A204.1 (cell line): ENCODE results near the gene DPF1.

Experiments
- FAIRE-seq: peaks from 2 replicates; lab custom pipeline; 2012; peaks lifted over from hg19 to GRCh38; lab: Jason Lieb, UNC

DPF1 gene

GRCh38 chr19:38196245-38196837 lies 27.7 kb downstream of the DPF1 start:
- no peak for FAIRE-seq

- no peak for FAIRE-seq
These were observed 28.8 kb downstream of the DPF1 start for GRCh38 chr19:38195237-38195636.

GRCh38 chr19:38194061-38194701 lies 29.8 kb downstream of the DPF1 start:
- no peak for FAIRE-seq

DNA sequence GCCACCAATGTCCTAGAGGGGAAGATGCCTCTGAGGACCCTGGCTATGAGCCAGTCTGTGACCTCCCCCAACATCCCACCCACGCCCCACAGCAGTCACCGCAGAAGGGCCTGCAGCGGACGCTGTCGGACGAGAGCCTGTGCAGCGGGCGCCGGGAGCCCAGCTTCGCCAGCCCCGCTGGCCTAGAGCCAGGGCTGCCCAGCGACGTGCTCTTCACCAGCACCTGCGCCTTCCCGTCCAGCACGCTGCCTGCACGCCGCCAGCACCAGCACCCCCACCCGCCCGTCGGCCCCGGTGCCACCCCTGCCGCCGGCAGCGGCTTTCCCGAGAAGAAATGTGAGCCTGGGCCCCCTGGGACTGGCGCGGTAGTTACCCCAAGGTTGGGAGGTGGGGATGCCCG lies 30.6 kb downstream of the DPF1 start:
- FAIRE-seq: no peak

GRCh38 chr19:38191747-38192146 lies 32.3 kb downstream of the DPF1 start:
- FAIRE-seq: no peak

DNA sequence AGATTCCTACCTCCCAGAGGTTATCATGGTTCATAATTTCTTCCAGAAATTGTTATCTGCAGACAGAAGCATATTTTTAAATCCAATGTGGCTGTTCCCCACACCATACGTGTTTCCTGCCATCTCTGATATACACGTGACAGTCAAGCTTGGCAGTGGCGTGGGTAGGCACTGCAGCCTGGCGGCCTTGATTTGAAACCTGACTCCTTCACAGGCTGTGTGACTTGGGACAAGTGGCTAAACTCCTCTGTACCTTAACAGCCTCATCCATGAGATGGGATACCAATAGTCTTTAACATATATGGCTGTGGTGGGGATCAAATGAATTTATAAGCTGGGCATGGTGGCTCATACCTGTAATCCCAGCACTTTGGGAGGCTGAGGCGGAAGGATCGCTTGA lies 33.2 kb downstream of the DPF1 start:
- no peak for FAIRE-seq

DNA sequence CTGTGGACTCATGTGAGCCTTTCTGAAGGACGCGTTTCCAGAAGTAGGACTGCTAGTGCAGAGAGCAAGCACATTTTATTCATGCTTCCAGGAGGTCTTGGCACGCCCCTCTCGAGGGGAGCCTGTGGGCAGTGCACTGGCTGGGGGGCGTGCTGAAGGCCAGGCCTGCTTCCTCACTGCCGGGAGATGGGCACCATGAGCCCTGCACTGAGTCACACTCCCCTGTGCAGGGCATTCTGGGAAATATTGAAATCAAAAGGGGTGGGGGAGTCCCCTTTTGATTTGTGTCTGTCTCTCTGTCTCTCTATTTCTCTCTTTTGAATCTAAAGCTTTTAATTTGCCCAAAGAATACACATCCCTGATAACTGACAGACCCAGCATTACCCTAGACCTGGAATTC lies 34.0 kb downstream of the DPF1 start:
- FAIRE-seq: no peak

GRCh38 chr19:38185562-38185961 lies 38.5 kb downstream of the DPF1 start:
- FAIRE-seq: no peak

GRCh38 chr19:38184815-38185214 lies 39.2 kb downstream of the DPF1 start:
- FAIRE-seq: no peak

DNA sequence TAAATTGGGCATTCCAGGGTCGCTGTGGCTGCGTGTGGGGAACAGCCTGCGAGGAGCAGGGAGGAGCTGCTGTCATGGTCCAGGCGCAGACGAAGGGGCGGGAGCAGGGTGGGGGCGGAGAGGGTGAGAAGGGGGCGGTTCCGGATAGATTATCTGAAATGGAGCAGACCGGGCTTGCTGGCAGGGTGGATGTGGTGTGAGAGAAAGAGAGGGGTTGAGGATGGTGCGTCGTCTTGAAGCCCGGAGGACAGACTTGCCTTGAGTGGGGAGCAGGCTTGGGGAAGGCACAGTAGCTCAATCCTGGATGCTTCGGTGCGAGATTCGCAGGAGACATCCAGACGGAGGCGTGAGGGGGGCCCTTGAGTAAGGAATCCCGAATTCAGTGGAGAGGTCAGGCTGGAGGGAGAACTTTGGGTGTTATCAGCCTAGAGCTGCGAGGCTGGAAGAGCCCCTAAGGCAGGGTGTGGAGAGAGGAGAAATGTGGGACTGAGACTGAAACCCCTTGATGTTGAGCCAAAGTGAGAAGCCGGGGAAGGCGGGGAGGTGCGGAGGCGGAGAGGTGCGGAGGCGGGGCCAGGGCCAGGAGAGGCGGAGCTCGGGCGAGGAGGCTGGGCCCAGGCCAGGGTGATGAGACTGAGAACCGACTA lies 40.6 kb downstream of the DPF1 start:
- FAIRE-seq: no peak

DNA sequence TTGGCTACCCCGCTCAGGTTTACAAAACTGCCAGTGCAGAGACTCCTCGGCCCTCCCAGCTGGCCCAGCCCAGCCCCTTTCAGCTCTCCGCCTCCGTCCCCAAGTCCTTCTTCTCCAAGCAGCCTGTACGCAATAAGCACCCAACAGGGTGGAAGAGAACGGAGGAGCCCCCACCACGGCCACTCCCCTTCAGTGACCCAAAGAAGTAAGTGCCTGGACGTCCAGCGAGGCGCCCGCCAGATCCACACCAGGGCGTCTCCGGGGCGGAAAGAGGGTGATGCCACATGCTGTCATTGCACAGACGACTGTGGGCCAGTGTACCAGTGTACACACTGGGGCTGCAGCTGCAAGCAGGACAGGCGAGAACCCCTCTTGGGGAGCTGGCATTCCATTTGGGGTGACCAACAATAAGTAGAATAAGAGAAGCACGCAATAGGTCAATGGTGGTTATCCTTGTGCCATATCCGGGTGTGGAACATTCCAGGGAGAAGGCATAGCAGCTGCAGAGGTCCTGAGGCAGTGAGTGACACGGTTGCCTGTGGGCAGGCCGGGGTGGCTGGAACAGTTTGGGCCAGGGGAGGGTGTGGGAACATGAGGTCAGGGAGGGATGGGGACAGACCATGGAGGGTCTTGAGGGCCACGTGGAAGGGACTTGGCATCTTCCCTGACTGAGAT lies 41.3 kb downstream of the DPF1 start:
- FAIRE-seq: no peak

- no peak for FAIRE-seq
These were observed 44.0 kb downstream of the DPF1 start for GRCh38 chr19:38180071-38180470.

DNA sequence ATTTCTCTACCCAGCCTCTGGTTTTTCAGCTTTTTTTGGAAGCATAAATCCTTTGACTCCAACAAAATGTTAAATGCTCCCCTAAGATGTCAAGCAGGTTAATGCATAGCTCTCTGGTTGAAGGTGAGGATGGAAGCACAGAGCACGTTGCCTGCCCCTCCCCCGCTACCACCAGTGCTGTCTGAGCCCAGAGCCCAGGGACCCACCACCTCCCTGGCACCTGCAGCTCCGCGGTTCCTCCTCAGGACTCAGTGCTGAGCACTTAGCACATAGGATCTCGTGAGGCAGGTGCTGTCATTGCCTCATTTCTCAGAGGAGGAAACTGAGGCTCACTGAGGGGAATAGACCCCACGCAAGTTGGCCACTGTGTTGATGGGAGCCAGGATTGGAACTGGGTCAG lies 48.6 kb downstream of the DPF1 start:
- FAIRE-seq: no peak

DNA sequence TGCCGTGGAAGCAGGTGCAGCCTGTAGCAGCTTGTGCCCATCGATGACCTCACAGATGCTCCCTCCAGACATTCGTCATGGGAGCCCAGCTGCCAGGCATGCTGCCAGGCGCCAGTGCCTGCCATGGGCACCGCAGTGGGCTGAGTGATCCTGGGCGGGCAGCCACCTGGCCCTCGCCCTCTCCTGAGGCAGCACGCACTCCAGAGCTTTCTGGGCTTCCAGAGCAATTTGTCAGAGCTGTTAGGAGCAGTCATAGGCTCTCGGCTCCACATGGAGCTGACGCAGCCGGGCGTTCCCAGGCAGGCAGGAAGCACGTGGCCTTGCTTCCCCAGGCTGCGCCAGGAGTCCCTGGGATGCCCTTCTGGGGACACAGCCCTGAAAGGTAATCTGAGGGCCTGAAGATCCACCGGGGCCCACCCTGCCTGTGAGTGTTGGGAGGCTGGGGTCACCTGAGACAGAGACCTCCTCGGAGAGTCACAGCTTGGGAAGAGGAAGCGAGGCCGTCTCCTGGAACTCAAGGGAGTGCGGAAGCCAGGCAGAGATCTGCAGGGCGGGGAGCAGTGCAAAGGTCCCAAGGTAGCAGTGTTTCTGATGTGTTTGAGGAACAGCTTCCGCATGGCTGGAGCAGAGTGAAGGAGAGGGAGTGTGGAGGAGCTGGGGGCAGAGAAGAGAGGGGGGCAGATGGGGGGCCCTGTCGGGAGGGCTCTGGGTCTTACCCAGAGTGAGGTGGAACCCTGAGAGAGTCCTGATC lies 50.6 kb downstream of the DPF1 start:
- no peak for FAIRE-seq

GRCh38 chr19:38172001-38172400 lies 52.0 kb downstream of the DPF1 start:
- FAIRE-seq: no peak

DNA sequence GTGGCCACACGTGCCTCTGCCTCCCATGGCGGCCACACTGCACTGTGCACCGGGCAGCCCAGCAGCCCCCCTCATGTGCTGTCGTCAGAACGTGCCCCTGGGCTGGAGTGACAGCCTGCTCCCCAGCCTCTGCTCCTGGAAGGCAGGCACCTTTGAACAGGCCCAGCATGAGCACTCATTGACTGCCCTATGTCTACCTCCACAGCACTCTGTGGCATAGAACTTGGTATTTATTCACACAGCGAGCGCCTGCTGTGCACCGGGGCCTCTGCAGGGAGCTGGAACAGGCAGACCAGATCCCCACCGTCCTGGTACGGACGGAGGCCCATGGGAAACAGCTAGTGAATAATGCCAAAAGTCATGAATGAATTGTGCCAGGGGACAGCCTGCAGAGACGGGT lies 53.7 kb downstream of the DPF1 start:
- no peak for FAIRE-seq

DNA sequence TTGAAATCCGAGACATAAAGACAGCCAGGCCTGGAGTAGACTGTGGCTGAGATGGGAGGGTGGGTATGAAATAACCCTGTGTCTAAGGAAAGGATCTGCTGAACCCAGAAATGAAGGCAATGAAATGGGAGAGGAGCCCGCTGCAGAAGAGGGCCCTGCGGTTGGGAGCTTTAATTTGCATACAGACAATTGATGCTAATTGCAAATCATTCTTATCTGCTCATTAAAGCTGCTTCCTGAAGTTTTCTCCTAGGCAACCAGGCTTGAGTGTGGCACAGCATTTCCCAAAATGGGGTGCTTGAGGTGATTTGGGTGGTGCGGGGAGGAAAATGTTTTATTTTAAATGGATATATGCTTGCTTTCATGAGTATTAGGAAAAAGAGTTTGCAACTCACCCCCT lies 55.4 kb downstream of the DPF1 start:
- no peak for FAIRE-seq

DNA sequence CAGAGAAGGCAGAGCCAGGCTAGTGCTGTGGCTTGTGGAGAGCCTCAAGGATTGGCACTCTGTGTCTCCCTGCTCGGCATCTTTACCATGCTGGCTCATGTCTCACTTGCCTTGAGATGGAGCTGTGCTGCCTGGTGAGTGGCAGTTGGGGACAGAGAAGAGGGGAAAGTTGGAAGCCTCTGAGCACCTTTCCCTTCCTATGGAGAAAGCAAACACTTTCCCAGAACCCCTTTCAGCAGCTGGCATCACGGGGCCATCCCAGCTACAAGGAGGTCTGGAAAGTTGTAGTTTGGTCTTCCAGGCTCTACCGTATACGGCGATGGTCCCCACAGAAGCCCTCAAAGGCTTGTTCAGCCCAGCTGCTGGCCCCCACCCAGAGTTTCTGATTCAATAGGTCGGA lies 58.7 kb downstream of the DPF1 start:
- FAIRE-seq: no peak

DNA sequence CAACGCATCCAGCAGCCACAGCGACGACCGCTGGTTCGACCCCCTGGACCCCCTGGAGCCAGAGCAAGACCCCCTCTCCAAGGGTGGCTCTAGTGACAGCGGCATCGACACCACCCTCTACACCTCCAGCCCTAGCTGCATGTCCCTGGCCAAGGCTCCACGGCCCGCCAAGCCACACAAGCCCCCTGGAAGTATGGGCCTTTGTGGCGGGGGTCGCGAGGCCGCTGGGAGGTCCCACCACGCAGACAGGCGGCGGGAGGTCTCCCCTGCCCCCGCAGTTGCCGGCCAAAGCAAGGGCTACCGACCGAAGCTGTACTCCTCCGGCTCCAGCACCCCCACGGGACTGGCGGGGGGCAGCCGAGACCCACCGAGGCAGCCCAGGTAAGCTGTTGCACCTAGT lies 59.5 kb downstream of the DPF1 start:
- FAIRE-seq: no peak

GRCh38 chr19:38163419-38164290 lies 60.4 kb downstream of the DPF1 start:
- no peak for FAIRE-seq

- FAIRE-seq: no peak
These were observed 61.4 kb downstream of the DPF1 start for GRCh38 chr19:38162632-38163031.

DNA sequence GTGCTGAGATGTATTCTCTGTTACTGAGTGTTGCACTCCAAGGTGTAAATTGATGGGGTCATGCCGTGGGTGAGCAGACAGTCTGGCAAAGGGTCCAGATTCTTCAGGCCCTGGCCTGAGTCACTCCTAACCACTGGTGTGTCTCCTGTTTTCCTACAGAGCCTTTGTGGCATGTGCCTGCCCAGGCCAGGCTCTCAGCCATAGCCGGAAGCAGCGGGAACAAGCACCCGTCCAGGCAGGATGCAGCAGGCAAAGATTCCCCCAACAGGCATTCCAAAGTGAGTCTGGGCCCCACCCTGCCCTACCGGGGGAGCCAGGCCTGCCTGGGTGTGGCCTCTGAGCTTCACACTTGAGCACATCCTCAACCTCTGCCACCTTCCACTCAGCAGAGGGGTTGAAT lies 61.9 kb downstream of the DPF1 start:
- no peak for FAIRE-seq
